Liver (tissue), 9 donors: Measurements from ENCODE around the gene MINDY1. TPM values are rescaled to one million over a fixed set of nuclear protein-coding genes. Genes with fewer than 3 reads are reported as not detected.

Source experiments
- DNase-seq: peaks from one replicate; pipeline ENCODE4 v3.0.0-alpha.2; 2017; ENCODE audit warnings: low spot score
- H3K27ac ChIP-seq, 2 donors: one replicate each; pipeline ENCODE4 v1.7.0; 2013; ENCODE audit warnings: inconsistent platforms in 2 of 2, low read length in 2 of 2, control low read depth in 1 of 2, low read depth in 1 of 2, mild to moderate bottlenecking in 1 of 2
- H3K27me3 ChIP-seq, 4 donors: one replicate each; pipeline versions ENCODE4 v1.6.1 to v1.7.0; 2013; ENCODE audit warnings: low read length in 3 of 4, inconsistent platforms in 1 of 4, mild to moderate bottlenecking in 1 of 4, moderate library complexity in 1 of 4; ENCODE audit not compliant: control insufficient read depth in 4 of 4, insufficient read depth in 4 of 4
- H3K36me3 ChIP-seq, 4 donors: one replicate each; pipeline versions ENCODE4 v1.6.1 to v1.7.0; 2013; ENCODE audit warnings: low read length in 3 of 4, mild to moderate bottlenecking in 3 of 4, low read depth in 1 of 4, moderate library complexity in 1 of 4; ENCODE audit not compliant: control insufficient read depth in 4 of 4, insufficient read depth in 3 of 4
- H3K4me1 ChIP-seq, 4 donors: one replicate each; pipeline versions ENCODE4 v1.6.1 to v1.7.0; 2013; ENCODE audit warnings: low read length in 3 of 4, mild to moderate bottlenecking in 3 of 4, moderate library complexity in 1 of 4; ENCODE audit not compliant: control insufficient read depth in 4 of 4, insufficient read depth in 4 of 4
- H3K4me3 ChIP-seq, 3 donors: one replicate each; pipeline versions ENCODE4 v1.6.1 to v1.7.0; 2013; ENCODE audit warnings: low read length in 3 of 3, control low read depth in 1 of 3, low read depth in 1 of 3, mild to moderate bottlenecking in 1 of 3
- H3K9ac ChIP-seq, 2 donors: one replicate each; pipeline ENCODE4 v1.7.0; 2013; ENCODE audit warnings: low read length in 2 of 2, mild to moderate bottlenecking in 2 of 2, moderate library complexity in 2 of 2, control low read depth in 1 of 2, low read depth in 1 of 2
- H3K9me3 ChIP-seq, 4 donors: one replicate each; pipeline versions ENCODE4 v1.6.1 to v1.7.0; 2013; ENCODE audit warnings: low read length in 3 of 4; ENCODE audit not compliant: control insufficient read depth in 4 of 4
- ATF3 ChIP-seq: IDR thresholded peaks from 2 replicates; pipeline ENCODE4 v1.6.1; 2016; ENCODE audit warnings: antibody characterized with exemption
- EGR1 ChIP-seq, 2 donors: IDR thresholded peaks; 2 replicates each; pipeline ENCODE4 v1.6.1; 2016 to 2018; ENCODE audit warnings: antibody characterized with exemption in 2 of 2, low read depth in 2 of 2
- FOXA1 ChIP-seq: IDR thresholded peaks from 2 replicates; pipeline ENCODE4 v1.6.1; 2016; ENCODE audit warnings: antibody characterized with exemption
- FOXA2 ChIP-seq: IDR thresholded peaks from 2 replicates; pipeline ENCODE4 v1.6.1; 2016; ENCODE audit warnings: antibody characterized with exemption
- GABPA ChIP-seq, 2 donors: IDR thresholded peaks in 1 of 2; conservative IDR thresholded peaks in 1 of 2; 2 replicates each; pipeline ENCODE4 v1.6.1; 2016; ENCODE audit warnings: antibody characterized with exemption in 2 of 2, mild to moderate bottlenecking in 1 of 2, moderate library complexity in 1 of 2
- HNF4A ChIP-seq, 2 donors: conservative IDR thresholded peaks; 2 replicates each; pipeline ENCODE4 v1.6.1; 2016; ENCODE audit warnings: antibody characterized with exemption in 2 of 2, mild to moderate bottlenecking in 2 of 2
- HNF4G ChIP-seq: IDR thresholded peaks from 2 replicates; pipeline ENCODE4 v1.6.1; 2016; ENCODE audit warnings: antibody characterized with exemption
- JUND ChIP-seq, 2 donors: IDR thresholded peaks; 2 replicates each; pipeline ENCODE4 v1.6.1; 2016; ENCODE audit warnings: antibody characterized with exemption in 2 of 2
- MAX ChIP-seq: IDR thresholded peaks from 2 replicates; pipeline ENCODE4 v1.6.1; 2016; ENCODE audit warnings: antibody characterized with exemption
- NR2F2 ChIP-seq: IDR thresholded peaks from 2 replicates; pipeline ENCODE4 v1.6.1; 2016; ENCODE audit warnings: antibody characterized with exemption
- REST ChIP-seq: IDR thresholded peaks from 2 replicates; pipeline ENCODE4 v1.6.1; 2016; ENCODE audit warnings: antibody characterized with exemption, mild to moderate bottlenecking
- RXRA ChIP-seq, 2 donors: IDR thresholded peaks; 2 replicates each; pipeline ENCODE4 v1.6.1; 2017 to 2018; ENCODE audit warnings: antibody characterized with exemption in 2 of 2, mild to moderate bottlenecking in 1 of 2
- SP1 ChIP-seq: IDR thresholded peaks from 2 replicates; pipeline ENCODE4 v1.6.1; 2018; ENCODE audit warnings: antibody characterized with exemption, mild to moderate bottlenecking
- TAF1 ChIP-seq: conservative IDR thresholded peaks from 2 replicates; pipeline ENCODE4 v1.6.1; 2016; ENCODE audit warnings: antibody characterized with exemption, mild to moderate bottlenecking
- YY1 ChIP-seq: IDR thresholded peaks from 2 replicates; pipeline ENCODE4 v1.6.1; 2016; ENCODE audit warnings: antibody characterized with exemption, mild to moderate bottlenecking
- ZBTB33 ChIP-seq: IDR thresholded peaks from 2 replicates; pipeline ENCODE4 v1.6.1; 2016; ENCODE audit warnings: antibody characterized with exemption
- WGBS: extraction: QIAGEN DNeasy Blood & Tissue Kit; methylation state at CpG from one replicate; pipeline ENCODE4 v1.1.7; 2013; 5-methylcytosine and 5-hydroxymethylcytosine counted together
- polyA plus RNA-seq, 2 donors: library from polyadenylated mRNA; stranded (reverse) in 1 of 2; unstranded in 1 of 2; fragments of 200-250 nt in 1 of 2; fragments of >200 nt in 1 of 2; fragmentation: Nextera tagmentation in 1 of 2; extraction: Ambion mirVana in 1 of 2; gene quantifications; one replicate each; pipeline versions ENCODE4 v1.2.1 to v1.2.3, GENCODE V29; 2013 to 2015
- total RNA-seq, 2 donors: library from RNA; depleted of rRNA; stranded (reverse); fragments of >200 nt; gene quantifications; one replicate each; pipeline ENCODE4 v1.2.3, GENCODE V29; 2014
- TF ChIP-seq, protein P1 (sequence below): fragments of 150-350 bp; IDR thresholded peaks from 2 replicates; pipeline ENCODE4 v1.5.1; 2017; ENCODE audit warnings: improper control_type of control experiment, low read depth, low read length; ENCODE audit not compliant: missing input control
- donor health status: healthy.
- donor health status: healthy.
- donor health status: healthy.
- donor health status: healthy.
- donor health status: healthy.

MINDY1 gene
- total and polyA plus RNA-seq, 4 donors = 7.3 to 21.3 (median 9.0) TPM

GRCh38 chr1:150999051-150999674 is 7.5 kb downstream of the MINDY1 start:
- Histone ChIP-seq H3K36me3 (peaks cover 6 to 52% (median 39%) of the 10 kb centered on the region in 4 donors), H3K9me3 (no peaks in the 10 kb centered on the region), H3K4me3 (no peak overlapping the region), H3K9ac (no peak overlapping the region), H3K27ac (no peak overlapping the region), H3K4me1 (peaks cover 3 to 20% (median 14%) of the 10 kb centered on the region in 4 donors), H3K27me3 (no peaks in the 10 kb centered on the region)
- 79% methylated on average over 17 of the region's 17 CpGs for WGBS
- TF ChIP-seq FOXA1 (no peak), MAX (no peak), TAF1 (no peak), RXRA (IDR thresholded peaks at IDR 0.05) (no peak), HNF4G (no peak), EGR1 (IDR thresholded peaks at IDR 0.05; ENCODE audit: low read depth in 2 of 2) (no peak), HNF4A (conservative IDR thresholded peaks at IDR 0.05) (no peak), YY1 (no peak), REST (no peak), NR2F2 (no peak), GABPA (IDR thresholded peaks at IDR 0.05 in 1 of 2, conservative IDR thresholded peaks at IDR 0.05 in 1 of 2) (no peak), ATF3 (no peak), SP1 (no peak), FOXA2 (no peak), ZBTB33 (no peak), JUND (IDR thresholded peaks at IDR 0.05) (no peak)
- TF ChIP-seq, protein P1, sequence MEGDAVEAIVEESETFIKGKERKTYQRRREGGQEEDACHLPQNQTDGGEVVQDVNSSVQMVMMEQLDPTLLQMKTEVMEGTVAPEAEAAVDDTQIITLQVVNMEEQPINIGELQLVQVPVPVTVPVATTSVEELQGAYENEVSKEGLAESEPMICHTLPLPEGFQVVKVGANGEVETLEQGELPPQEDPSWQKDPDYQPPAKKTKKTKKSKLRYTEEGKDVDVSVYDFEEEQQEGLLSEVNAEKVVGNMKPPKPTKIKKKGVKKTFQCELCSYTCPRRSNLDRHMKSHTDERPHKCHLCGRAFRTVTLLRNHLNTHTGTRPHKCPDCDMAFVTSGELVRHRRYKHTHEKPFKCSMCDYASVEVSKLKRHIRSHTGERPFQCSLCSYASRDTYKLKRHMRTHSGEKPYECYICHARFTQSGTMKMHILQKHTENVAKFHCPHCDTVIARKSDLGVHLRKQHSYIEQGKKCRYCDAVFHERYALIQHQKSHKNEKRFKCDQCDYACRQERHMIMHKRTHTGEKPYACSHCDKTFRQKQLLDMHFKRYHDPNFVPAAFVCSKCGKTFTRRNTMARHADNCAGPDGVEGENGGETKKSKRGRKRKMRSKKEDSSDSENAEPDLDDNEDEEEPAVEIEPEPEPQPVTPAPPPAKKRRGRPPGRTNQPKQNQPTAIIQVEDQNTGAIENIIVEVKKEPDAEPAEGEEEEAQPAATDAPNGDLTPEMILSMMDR = no peak
- no peak for DNase-seq
